GM18861 (cell line): ENCODE data around the gene MRPL32.
"Not testable (repeated sequence)": the region's sequence is repeated elsewhere in the genome, so short reads cannot be mapped to it uniquely, and the experiment has no call there.

ENCODE experiments used
- ATAC-seq: cut with Tn5 transposase; IDR thresholded peaks from one replicate; pipeline ENCODE4 v1.9.1; 2021; ENCODE audit not compliant: unreplicated experiment

The MRPL32 gene

DNA sequence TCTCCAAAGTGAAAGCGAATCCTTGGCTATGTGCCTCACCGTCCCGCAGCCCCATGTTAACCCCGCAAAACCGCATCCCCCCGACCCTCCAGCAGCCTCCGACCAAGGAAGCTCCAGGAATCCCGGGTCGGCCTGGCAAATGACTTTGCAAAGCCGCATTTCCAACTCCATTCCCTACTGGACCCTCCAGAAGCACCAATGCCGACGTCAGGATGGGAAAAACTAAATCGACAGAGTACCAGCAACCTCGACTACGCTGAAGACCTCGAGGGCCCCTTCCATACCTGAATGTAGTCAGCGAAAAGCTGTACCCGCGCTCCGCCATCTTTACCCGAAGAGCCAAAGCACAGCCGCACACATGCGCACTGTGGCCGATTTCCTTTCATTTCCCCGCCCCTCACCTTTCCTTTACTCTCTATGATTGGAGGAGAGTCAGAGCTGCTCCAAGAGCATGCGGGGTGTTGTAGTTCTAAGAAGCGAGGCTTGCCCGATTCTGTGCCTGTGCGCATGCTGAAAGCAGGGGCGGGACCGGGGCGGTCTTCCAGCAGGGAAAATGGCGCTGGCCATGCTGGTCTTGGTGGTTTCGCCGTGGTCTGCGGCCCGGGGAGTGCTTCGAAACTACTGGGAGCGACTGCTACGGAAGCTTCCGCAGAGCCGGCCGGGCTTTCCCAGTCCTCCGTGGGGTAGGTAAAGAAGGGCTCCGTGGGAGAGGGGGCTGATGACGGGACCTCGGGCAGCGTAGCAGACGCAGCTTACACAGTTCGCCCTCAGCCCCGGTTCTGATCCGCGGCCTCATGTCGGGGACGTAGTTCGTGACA lies at the start of gene MRPL32, which contains the start of gene PSMA2:
Gene MRPL32, plus strand, starts transcription at position 543 of the 818 bp plus-strand sequence. Its CDS starts 11 bp downstream, at position 554.
Gene PSMA2, minus strand, starts transcription at position 341 of the 818 bp plus-strand sequence. Its CDS starts 16 bp downstream, at position 325.
- peak; percentile 100 for ATAC-seq

DNA sequence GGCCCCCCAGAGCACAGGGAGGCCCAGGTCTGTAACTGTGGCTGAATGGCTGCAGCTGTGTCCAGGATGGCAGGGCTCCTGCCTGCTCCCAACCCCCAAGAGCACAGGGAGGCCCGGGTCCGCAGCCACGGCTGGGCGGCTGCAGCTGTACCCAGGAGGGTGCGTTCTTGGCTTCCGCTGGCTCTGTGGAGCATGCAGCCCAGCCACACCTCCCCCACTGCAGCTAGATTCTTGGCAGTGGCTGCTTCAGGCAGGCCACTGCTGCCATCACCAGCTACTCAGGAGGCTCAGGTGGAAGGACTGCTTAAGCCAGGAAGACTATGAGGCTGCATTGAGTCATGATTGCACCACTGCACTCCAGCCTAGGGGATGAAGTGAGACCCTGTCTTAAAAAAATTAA lies 48.2 kb upstream of the MRPL32 start:
- no peak for ATAC-seq

DNA sequence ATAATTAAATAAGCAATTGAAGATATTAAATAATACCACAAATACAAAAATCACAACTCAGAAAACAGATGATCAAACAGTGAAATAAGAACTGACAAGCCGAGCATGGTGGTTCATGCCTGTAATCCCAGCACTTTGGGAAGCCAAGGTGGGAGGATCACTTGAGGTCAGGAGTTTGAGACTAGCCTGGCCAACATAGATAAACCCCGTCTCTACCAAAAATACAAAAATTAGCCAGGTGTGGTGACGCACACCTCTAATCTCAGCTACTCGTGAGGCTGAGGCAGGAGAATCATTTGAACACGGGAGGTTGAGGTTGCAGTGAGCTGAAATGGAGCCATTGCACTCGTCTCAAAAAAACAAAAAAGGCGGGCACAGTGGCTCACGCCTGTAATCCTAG lies 47.0 kb upstream of the MRPL32 start:
- not testable (repeated sequence) for ATAC-seq

DNA sequence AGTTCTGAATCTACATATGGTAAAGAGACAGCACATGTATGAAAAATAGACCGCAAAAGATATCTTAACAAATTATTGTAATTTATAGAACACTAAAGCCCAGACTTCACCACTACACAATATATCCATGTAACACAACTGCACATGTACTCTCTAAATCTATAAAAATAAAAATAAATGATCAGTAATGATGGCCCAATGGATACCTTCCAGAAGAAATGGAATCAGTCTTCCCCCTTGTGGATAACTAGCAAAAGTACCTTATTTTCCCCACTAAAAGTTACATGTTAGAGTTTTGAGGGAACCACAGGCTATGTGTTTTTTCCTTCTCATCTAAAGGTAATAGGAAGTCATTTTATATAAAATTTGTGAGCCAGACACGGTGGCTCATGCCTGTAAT lies 46.0 kb upstream of the MRPL32 start:
- ATAC-seq: no peak

DNA sequence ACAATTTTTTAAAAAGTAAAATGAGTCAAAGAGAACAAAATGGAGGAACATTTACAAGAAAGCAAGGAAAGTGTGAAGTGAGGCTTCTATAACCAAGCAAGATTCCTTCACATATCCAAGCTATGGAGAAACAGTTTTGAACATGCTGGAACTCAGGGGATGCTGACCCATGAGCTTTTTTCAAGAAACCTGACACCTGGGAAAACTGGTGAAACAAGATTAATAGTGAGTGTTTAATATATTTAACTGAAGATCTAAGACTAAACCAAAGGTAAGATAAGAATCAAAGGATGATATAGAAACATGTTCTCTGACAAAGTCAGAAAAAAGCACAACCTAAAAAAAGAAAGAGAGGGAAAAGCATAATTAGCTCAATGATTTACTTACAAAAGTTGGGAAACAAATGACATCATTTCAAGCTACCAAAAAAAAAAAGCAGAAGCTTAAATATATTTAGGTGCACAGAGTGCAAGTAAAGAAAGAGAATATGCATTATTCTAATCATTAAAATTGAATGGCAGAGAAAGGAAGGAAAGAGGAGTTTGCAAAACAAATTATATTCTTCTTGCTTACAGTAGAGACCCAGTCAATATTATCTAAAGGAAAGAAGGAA lies 45.2 kb upstream of the MRPL32 start:
- no peak for ATAC-seq

DNA sequence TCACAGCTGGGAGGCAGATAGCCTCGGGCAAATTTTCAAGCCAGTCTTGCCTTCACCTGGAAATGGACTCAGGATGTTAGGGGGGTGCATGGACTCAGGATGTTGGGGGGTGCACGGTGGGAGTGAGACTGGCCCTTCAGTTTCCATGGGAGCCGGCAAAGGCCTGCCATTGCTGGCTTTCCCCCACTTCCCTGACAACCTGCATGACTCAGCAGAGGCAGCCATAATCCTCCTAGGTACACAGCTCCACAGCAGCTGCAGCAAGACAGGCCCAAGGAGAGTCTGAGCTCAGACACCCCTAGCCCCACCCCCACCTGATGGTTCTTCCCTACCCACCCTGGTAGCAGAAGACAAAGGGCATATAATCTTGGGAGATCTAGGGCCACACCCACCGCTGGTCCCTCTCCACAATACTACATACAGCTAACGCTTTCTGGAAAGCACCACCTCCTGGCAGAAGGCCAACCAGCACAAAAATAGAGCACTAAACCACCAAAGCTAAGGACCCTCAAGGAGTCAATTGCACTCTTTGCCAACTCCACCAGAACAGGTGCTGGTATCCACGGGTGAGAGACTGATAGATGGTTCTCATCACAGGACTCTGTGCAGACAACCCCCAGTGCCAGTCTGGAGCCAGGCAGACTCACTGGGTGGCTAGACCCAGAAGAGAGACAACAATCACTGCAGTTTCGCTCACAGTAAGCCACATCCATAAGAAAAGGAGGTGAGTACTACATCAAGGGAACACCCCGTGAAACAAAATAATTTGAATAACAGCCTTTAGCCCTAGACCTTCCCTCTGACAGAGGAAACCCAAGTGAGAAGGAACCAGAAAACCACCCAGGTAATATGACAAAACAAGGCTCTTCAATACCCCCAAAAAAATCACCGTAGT lies 38.6 kb upstream of the MRPL32 start:
- no peak for ATAC-seq

DNA sequence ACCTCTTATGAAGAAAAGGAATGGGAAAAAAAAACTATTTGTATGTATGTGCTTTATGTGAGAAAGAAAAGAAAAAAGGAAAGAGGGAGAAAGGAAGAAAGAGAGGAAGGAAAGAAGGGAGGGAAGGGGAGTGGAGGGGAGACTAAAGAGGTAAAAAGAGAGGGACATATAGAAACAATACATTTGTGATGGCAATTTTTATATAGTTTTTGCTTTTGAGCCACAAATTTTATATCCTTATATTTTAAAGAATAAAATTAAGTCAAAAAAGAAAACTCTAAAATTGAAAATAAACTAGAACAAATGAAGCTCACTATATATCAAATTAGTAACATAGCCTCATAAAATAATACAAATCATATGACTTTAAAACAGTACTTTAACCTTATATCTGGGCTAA lies 31.3 kb upstream of the MRPL32 start:
- no peak for ATAC-seq

DNA sequence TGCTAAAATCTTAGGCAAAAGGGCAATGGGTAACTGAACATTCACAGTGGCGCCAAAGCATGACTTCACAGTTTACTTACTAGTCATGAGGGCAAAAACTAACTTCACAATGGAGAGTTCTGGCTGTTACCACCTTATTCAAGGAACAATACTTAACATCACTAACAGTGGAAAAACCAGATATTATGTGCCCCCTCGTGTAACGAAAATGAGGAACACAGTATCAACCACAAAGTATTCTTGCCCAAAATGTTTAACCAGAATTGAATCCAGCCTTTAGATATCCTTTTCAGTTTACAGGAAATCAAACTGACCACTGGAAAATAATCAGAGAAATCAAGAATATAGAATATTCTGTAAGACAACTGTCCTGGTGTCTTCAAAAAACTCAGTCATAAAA lies 29.8 kb upstream of the MRPL32 start:
- ATAC-seq: no peak

DNA sequence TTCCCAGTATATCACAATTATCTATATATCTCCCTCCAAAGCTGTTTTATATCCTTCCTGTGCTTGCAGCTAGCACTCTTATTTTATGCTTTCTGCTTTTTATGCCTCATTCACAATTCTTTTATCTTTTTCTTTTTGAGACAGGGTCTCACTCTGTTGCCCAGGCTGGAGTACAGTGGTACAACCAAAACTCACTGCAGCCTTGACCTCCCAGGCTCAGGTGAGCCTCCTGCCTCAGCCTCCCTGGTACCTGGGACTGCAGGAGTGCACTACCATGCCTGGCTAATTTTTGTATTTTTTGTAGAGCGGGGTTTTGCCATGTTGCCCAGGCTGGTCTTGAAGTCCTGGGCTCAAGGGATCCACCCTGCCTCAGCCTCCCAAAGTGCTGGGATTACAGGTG lies 26.0 kb upstream of the MRPL32 start:
- ATAC-seq: no peak

DNA sequence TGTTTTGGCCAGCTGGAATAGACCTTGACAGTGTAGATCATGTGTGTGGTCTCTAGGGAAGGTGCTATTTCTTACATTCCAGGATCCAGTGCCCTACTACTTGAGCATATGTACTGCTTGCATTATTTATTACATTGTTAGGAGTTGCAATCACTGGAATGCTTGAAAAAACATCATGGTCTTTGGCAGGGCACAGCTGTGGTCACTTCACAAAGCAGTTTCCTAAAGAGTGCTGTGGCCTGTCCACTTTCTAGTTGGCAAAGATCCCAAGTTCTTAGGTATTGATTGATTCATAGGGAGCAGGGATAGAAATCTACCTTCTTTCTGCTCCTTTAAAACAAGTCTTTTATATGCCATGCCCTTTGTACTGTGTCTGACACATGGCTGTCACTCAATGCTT lies 24.9 kb upstream of the MRPL32 start:
- ATAC-seq: no peak

DNA sequence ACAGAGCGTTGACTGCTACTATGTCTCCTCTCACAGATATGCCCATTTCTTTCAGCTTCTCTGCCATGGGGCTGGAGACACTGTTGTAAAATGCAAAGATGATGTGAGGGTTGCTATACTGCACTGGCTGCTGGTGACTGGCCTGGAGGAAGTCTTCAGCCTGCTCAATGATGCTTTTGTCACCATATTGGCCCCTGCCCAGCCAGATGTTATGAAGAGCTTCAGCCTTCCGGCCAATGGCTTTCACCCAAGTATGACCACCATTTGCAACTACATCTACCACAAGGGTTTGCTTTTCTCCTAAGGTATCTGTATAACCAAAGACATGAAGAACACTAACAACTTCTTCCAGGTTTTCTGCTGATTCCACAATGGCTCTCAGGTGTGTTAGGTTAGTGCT lies 21.9 kb upstream of the MRPL32 start:
- no peak for ATAC-seq

DNA sequence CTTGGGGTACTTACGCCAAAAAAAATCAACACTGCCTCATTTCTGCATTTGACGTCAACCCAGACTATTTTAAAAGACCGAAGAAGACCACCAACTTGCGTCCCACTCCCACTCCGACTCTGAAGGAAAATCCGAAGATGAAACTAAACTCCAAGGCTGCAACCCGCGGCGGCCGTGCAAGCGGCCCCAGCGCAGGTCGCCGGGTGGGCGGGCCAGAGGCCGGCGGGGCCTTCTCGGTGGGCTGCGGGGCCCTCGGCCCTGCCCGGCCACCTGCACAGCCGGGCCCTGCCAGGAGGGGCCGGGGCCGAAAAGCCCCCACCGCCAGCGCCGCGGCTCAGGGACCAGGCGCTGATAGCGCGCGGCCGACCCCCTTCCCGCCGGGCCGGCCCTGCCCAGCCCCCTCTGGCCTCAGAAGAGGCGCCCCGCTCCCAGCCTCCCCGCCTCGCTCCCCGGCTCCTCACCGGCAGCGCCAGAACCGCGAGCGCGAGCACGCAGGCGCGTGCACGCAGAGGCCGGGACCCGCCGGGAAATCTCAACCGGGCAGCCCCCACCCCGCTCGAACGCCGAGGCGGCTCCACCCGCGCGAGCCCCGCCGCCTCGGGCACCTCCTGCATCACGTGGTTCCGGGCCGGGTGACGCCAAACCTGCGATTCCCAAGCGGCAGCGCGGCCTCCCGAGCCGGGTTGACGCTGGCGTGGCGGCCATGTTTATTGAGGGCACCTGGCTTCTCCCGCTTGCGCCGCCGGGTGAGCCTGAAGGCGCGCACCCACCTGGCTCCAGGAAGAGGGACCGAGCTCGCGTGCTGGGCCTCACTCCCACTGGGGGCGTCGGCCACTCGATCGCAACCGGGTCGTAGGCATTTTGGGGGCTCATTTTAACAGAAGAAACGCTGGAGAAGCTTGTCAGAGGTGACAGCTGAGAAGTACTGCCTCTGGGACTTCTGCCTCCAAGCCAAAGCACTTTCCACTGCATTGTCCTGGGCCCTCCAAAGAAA lies 20.4 kb upstream of the MRPL32 start, which contains the start of gene C7orf25:
Gene C7orf25, minus strand, starts transcription at position 617 of the 994 bp plus-strand sequence. CDS start 1,170 bp downstream, outside the sequence.
- ATAC-seq: peak; percentile 85

DNA sequence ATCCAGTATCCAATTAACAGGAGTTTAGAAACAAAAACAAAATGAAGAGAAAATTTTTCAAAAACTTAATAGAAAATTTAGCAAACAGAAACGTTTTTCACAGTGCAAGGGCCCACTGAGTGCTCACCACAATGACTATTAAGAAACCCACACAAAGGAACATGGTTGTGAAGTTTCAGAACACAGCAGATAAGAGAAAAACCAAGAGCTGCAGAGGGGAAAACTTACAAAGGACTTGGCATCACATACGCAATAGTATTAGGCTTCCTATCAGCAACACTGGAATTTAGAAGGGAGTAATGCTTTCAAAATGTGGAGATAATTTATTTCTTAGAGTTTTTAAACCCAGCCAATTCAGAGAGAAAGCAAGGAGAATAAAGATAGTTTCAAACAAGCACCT lies 18.6 kb upstream of the MRPL32 start:
- ATAC-seq: no peak

DNA sequence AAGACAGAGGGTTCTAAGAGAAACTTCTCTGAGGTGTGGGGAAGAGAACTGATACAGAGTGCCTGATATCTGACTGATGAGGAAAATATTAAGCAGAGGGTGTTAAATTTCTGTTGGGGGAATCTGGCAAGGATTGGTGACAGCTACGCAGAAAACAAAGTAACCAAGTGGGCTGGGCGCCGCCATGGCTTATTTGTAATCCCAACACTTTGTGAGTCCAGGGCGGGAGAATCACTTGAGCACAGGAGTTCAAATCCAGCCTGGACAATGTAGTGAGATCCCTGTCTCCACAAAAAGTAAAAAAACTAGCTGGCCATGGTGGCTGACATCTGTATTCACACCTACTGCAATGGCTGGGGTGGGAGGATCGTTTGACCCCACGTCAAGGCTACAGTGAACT lies 18.2 kb upstream of the MRPL32 start:
- ATAC-seq: no peak

DNA sequence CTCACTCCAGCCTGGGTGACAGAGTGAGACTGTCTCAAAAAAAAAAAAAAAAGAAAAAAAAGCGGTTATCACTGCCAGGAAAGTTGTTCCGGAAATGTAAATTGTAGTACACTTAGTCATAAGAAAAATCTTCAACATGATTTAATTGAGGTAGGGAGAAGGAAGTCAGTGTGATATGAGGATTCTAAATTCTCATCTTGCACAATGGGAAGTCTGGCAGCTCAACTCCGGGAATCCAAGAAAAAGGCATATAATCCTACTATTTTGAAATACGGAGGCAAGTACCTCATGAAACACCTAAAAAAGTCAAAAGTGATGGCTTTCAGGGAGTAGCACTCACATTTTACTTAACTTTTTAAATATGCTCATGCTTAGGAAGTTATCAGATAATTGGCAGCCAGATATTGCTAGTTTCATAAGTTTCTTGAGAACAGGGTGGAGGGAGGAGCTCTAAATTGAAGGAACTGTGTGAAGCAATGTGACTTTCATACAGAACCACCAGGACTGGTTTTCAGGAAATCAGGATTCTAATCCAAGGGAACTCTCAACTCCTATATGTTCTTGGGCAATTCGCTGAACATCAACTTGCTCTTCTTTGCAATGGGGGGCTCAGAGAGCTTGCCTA lies 17.6 kb upstream of the MRPL32 start:
- no peak for ATAC-seq

DNA sequence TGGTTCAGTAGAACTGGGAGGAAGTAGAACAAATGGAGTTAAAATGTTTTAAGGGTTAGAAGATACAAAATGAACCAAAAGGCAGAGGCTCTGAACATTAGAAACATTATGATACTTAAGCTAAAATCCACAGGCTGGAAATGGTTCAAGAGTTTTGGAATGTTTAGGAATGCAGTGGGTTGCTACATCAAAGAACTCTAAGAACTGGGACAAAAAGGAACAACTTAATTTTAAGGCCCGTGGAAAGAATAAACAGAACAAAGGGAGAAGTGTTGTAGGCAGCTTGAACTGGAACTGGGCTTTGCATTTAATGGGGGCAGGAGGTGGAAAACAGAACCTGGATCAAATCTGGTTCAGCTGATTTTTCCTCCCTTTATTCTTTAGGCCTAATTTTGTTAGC lies 16.8 kb upstream of the MRPL32 start:
- no peak for ATAC-seq

DNA sequence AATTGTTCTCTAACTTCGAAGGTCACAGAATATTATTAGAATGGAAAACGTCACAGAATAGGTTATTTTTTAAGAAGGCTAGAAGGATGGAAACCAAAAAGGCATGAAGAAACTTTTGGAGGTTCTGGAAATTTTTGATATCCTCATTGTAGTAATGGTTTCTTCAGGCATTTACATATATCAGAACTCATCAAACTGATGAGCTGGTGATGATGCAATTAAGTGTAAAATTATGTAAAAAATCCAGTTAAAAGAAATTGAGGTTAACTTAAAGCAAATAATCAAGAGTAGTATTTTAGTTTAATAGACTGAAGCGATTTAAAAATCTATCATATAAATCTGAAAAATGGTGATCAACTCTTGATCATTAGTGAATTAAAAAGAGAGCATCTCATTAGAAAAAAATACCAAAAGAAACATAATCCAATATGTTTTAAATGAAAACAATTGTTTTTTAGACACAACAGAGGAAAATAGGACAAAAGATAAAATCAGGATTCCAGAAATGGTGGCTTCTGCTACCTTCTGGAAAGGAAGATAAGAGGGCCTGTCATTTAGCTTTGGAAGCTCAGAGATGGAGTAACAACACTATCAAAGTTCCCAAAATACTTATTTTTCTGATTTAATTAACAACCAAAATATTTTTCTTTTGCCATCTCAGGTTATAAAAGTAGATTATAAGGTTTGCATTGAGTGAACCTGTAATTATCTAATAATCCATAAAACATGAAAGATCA lies 10.0 kb upstream of the MRPL32 start:
- no peak for ATAC-seq

DNA sequence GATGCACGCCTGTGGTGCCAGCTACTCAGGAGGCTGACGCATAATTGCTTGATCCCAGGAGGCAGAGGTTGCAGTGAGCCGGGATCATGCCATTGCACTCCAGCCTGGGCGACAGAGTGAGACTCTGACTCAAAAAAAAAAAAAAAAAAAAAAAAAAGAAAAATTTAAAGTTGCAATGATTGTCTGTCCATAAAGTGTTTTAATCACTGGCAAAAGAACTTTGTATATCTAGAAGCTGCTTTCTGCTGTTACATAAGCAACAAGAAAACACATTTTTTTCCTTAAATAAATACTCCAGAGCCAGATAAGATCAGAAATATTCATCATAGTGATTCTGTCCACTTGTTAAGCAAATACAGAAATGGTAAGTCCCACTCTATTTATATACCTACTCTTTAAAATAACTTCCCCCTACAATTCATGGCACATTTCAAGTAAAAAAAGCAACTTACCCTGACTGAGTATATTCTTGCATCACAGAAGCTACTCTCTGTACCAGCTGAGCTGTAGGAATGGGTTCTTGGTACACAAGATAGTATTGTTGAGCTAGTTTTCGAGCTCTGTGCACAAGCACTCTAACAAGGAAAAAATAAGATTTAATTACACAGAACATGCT lies 7.8 kb upstream of the MRPL32 start:
- no peak for ATAC-seq

DNA sequence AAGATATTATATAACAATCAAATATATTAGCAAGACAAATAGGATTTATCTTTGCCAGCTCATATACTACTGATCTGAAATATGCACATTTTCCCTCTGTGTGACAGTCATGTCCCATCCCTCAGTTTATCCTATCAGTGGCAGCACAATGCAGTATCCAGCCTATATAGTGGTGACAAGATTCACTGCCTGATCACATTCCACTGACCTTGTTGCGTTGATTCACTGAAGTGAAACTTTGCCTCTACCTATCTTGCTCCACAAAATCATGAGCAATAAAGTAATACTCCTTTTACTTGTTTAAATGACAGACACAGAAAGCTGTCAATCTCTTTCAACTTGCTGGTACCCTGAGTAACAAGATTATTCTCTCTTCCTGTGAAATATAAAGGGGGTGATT lies 6.5 kb upstream of the MRPL32 start:
- no peak for ATAC-seq
